ENCODE results near the gene TRIM66.
A peak's percentile ranks its signal among the peaks of the same experiment; 100 is the strongest.

TRIM66 gene

DNA sequence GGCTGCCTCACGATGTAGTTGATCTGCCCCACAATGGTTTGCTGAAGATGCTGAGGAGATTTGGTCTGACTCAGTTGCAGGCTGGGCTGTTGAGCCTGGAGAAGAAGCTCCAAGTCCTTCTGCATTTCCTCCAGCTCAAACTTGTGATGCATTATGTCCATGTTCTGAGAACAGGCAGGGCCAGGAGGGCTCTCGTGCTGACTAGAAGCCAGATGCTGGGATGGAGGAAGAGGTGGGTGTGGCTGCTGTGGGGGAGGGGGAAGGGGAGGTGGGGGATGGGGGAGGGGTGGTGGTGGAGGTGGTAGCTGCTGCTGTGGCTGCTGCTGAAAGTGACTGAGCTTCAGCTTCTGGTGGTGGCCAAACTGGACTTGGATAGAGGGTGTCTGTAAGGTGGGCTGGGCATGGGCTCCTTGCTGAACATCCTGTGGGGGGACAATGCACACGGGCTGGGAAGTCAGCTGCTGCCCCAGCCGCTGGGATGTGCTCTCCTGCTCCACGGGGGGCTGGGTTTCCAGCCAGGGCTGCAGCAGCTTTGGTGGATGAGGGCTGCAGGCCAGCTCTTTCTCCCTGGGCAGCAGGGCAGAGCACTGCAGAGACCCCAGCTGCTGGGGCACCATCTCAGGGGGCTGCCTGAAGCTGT, 42.1 kb downstream of the TRIM66 start:
- TF ChIP-seq GATA1 (IDR thresholded peaks at IDR 0.05; ENCODE audit: low read depth, low read length) (no peak), POLR2A (IDR thresholded peaks at IDR 0.05; ENCODE audit: low read length) (no peak)
- DNase-seq, result no peak

DNA sequence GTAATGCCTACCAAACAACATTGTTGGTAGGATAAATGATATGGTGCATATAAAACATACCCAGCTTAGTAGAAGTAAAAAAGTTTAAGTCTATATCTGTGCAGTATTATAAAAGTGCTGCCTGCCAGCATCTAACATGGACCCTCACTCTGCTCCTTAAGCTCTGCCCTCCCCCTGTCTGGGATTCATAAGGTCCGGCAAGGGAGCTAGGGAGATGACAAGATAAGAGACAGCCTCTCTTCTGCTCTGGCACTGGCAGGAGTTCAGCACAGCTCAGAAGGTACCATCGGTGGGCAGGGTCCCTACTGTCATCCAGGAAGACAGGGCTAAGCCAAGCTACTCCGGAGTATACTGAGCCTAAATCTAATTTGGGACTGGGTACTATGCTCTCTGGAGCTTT, 42.8 kb downstream of the TRIM66 start:
- TF ChIP-seq GATA1 (IDR thresholded peaks at IDR 0.05; ENCODE audit: low read depth, low read length), result no peak
- DNase-seq, result no peak

DNA sequence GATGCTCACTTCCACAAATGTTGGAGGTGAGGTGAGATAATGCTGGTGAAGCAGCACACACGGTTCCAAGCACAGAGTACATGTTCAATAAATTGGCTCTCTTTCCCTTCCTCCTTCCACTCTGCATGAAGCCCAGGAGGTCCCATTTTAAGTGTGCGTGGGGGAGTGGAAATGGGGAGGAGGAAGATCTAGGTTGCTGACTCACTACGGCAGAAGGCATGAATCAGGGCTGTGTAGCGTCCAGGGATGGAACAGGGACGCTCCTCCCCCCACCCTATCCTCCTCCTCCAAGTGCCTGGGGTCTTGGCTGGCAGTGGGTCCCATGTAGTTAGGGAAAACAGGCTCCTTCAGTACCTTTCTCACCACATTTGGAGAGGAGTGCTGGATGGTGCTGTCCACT, 44.2 kb downstream of the TRIM66 start:
- DNase-seq, result no peak
- TF ChIP-seq POLR2A (IDR thresholded peaks at IDR 0.05; ENCODE audit: low read length), result no peak
- no peak for TF ChIP-seq GATA1 (IDR thresholded peaks at IDR 0.05; ENCODE audit: low read depth, low read length)

DNA sequence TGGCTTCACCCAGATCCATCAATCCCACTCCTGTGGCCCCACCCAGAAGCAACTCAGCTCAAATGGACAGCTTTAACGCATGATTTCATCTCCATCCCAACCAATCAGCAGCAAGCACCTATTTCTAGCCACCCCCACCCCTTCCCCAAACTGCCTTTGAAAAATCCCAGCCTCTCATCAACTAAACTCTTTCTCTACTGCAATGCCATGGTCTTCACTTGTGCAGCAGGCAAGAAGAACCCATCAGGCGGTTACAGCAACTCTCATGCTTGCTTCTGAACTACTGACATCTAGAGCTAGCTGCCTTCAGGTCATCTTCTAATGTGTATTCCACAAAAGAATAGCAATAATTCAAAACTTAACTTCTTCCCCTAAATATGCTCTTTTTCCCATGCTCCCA, 46.3 kb downstream of the TRIM66 start:
- TF ChIP-seq POLR2A (IDR thresholded peaks at IDR 0.05; ENCODE audit: low read length), result no peak
- no peak for TF ChIP-seq GATA1 (IDR thresholded peaks at IDR 0.05; ENCODE audit: low read depth, low read length)
- DNase-seq, result no peak

DNA sequence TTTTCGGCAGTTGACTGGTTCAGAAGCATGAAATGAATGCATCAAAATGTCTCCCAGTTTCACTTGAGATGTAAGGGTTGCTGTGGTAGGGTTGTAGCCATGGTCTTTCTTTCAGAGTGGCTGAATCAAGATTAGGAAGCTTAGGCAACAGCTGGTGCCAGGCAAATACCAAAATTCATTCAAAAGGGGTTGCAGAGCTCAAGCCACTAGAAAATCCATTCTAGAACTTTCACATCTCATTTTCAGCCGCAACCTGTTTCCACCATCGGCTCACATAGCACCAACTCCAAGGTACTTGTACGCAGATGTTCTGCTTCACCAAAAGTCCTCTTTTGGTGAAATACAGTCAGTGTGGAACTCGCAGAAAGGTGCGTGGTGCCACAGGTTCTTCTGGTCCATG, 48.0 kb downstream of the TRIM66 start:
- no peak for DNase-seq
- TF ChIP-seq GATA1 (IDR thresholded peaks at IDR 0.05; ENCODE audit: low read depth, low read length) (no peak), POLR2A (IDR thresholded peaks at IDR 0.05; ENCODE audit: low read length) (no peak)

DNA sequence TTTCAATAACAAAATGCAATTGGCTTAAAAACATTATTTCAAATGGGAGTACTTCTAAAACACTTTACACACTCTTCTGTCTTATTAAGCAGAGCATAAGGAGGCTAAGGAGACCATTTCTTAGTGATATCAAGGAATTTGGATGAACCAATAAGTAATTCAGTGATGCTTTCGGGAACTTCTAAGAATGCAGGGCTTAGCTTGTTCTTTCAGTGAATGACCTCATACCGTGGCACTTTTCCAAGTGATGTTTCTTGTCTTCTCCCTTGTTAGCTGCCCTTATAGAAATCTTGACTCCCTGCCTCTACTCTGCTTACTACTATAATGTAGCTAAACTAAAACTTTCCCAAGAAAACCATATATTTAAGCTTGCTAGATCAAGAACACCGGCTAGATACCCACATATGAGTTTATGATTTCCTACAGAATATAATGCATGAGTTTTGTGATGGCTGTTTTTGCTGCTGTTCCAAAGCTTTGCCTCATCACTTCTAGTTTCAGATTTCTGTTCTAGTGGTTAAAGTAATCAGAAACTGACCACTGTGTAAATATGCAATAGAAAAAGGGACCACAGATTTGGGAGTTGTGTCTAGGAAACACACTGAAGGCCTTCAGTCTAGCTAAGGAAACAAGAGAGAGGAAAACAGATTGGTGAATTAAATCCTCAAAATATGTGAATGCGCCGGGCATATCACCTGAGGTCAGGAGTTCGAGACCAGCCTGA, 50.9 kb downstream of the TRIM66 start:
- TF ChIP-seq GATA1 (IDR thresholded peaks at IDR 0.05; ENCODE audit: low read depth, low read length) (no peak), POLR2A (IDR thresholded peaks at IDR 0.05; ENCODE audit: low read length) (no peak)
- DNase-seq, result peak in 1 of 2 experiments; percentile 43

DNA sequence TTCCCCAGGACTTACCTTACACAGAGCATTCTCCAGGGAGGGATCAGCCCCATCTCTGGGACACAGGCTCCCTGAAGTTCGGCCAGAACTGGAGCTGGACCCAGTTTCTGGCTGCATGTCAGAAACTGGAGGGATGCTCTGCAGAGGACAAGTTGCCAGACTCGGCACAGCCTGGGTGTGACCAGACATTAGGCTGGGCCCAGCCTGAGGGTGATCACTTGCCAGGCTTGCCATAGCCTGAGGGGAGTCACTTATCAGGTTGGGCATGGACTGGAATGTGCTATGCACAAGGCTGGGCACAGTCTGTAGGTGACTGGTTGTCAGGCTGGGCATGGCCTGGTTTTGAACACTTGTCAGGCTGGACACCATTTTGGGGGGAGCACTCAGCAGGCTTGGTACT, 57.8 kb downstream of the TRIM66 start:
- no peak for TF ChIP-seq GATA1 (IDR thresholded peaks at IDR 0.05; ENCODE audit: low read depth, low read length)
- TF ChIP-seq POLR2A (IDR thresholded peaks at IDR 0.05; ENCODE audit: low read length), result no peak
- no peak for DNase-seq

DNA sequence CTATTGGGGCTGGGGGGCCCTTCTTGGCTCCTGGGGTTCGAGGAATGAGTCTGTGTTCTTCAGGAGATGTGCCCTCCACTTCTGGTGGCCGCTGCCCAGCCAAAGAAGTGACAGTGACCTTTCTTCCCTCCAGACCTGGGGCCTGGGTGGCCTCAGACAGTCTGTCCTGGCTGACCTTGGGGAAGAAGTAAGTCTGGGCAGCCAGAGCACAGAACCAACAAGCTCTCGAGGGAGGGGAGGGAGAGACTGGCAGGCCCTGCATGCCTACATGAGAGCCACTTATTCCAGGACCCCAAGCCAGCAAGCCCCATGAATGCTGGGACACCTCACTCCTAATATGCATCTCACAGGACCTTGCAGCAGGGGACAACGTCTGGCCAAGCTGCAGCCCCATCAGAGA, 61.3 kb downstream of the TRIM66 start:
- no peak for DNase-seq
- TF ChIP-seq GATA1 (IDR thresholded peaks at IDR 0.05; ENCODE audit: low read depth, low read length) (no peak), POLR2A (IDR thresholded peaks at IDR 0.05; ENCODE audit: low read length) (no peak)

DNA sequence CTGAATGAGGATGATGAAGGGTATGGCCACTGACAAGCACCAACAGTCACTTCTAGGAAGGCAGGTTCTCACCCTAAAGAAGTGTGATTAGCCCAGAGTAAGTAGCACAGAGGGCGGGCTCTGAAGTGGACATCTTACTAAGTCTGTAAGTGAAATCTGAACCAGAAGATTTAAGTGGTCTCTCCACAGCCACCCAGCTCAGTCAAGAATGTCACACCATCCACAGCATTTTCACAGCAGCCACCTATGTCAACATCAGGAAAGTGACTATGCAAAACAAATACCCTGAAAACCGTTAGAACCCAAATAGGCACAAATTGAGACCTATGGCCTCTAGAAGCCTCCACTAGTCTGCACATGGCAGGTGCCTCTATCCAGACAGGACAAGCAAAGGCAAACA, 65.4 kb downstream of the TRIM66 start:
- DNase-seq, result no peak
- TF ChIP-seq POLR2A (IDR thresholded peaks at IDR 0.05; ENCODE audit: low read length), result no peak
- TF ChIP-seq GATA1 (IDR thresholded peaks at IDR 0.05; ENCODE audit: low read depth, low read length), result no peak

DNA sequence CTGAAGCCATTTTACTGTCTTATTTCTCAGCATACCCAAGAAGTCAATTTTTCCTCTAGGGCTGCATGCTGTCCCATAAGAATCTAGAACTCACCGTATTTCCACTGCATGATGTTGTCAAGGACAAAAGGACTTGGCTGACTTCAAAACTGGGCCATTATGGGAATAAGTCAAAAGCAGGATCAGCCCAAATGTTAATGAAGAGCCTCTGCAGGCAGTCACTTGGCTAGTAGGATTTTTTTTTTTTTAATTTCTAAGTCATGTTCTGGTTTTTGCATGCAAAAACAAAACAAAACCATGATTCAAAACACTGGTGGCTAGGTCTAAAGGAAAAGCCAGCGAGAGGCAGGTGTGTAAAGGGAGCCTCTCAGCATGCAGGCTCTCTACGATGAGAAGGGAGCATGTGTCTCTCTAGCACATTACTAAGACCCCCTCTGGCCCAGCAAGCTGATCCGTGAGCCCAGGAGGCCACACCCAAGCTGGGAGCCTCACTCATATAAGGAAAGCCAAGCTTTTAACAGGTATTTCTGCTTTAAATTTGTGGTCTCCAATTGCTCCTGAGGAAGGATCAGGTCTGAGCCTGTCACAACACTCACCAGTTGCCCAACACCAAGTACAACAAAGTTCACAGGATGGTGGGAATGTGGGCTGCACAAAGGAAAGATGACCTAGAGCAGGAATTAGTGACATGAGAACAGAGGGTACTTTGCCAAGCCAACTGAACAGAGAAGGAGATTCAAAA, 67.0 kb downstream of the TRIM66 start:
- DNase-seq, result no peak
- TF ChIP-seq POLR2A (IDR thresholded peaks at IDR 0.05; ENCODE audit: low read length) (no peak), GATA1 (IDR thresholded peaks at IDR 0.05; ENCODE audit: low read depth, low read length) (no peak)

DNA sequence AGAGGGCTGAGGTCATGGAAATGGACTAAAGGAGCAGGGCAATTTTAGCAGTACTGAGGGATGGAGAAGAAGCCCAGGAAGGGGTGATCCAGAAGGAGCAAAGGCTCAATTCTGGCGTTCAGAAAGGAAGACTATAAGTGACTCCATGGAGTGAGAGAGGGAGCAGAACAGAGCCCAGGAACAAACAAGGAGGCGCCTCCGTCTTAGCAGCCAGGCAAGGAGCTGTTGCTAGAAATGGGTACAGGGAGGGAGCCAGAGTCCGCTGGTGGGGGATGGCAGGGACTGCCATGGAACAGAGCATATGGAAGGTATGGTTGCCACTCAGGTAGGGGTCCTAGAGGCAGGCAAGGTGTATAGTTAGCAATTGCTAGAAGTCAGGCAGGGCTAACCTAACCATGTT, 68.0 kb downstream of the TRIM66 start:
- TF ChIP-seq GATA1 (IDR thresholded peaks at IDR 0.05; ENCODE audit: low read depth, low read length) (no peak), POLR2A (IDR thresholded peaks at IDR 0.05; ENCODE audit: low read length) (no peak)
- no peak for DNase-seq

DNA sequence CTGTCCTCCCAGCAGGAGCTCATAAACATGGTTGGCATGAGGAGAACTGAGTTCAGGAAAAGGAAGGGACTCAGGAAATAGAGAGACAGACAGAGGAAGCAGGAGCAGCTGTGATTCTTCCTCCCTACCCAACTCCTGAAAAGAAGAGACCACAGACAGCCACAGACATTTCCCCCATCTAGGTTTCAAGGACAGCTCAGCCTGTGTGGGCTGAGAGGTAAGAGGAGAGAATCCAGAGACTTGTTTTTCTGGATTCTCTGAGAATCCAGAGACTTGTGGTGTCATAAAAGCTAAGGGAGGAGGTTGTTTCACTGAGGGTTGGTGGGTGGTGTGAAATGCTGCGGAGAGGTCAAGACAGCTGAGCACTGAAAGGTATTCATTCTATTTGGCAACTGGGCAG, 69.4 kb downstream of the TRIM66 start:
- TF ChIP-seq POLR2A (IDR thresholded peaks at IDR 0.05; ENCODE audit: low read length), result no peak
- no peak for TF ChIP-seq GATA1 (IDR thresholded peaks at IDR 0.05; ENCODE audit: low read depth, low read length)
- no peak for DNase-seq

DNA sequence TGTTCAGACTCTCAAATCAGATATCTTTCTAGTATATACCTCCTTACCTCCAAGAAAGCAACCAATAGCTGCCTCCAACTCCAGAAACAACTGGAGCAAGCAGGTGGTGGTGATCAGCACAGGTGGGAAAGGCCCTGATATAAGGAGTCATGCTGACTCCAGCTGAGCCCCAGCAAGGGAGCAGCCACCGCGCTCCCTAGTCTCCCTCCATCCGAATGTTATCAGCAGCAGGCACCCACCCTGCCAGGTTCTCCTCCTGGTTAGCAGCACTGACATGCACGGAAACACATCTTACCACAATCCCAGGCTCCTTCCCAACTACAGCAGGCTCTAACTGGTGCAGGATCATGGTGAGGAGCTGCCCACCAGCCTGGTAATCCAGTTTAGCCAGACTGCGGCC, 69.9 kb downstream of the TRIM66 start:
- no peak for TF ChIP-seq GATA1 (IDR thresholded peaks at IDR 0.05; ENCODE audit: low read depth, low read length)
- TF ChIP-seq POLR2A (IDR thresholded peaks at IDR 0.05; ENCODE audit: low read length), result no peak
- no peak for DNase-seq

DNA sequence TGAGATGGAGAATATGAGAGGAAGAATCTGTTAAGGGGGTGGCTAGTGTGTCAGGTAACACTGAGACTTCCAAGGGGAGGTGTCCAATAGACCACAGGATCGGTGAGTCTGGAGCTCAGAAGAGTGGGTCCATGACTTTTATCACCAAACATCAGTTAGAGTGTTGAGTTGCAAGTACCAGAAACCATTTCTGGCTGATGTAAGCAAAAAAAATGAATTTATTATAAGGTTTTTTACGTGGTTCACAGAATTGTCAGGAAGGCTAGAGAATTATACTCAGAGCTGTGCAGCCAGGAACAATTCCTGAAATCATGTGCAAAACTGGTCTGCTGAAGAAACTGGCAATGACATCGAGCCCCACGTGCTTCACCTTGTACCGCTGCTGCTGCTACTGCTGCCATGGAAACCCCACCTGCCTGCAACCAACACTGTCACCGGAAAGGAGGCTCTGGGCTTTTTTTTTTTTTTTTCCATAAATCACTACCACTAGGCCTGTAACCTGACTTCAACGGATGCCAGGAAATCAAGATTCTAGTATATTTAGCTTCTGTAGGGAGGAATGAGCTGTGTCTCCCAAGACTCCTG, 71.8 kb downstream of the TRIM66 start:
- no peak for DNase-seq
- TF ChIP-seq GATA1 (IDR thresholded peaks at IDR 0.05; ENCODE audit: low read depth, low read length) (no peak), POLR2A (IDR thresholded peaks at IDR 0.05; ENCODE audit: low read length) (no peak)
